ENCODE results near the gene FOXK1.

The FOXK1 gene

DNA sequence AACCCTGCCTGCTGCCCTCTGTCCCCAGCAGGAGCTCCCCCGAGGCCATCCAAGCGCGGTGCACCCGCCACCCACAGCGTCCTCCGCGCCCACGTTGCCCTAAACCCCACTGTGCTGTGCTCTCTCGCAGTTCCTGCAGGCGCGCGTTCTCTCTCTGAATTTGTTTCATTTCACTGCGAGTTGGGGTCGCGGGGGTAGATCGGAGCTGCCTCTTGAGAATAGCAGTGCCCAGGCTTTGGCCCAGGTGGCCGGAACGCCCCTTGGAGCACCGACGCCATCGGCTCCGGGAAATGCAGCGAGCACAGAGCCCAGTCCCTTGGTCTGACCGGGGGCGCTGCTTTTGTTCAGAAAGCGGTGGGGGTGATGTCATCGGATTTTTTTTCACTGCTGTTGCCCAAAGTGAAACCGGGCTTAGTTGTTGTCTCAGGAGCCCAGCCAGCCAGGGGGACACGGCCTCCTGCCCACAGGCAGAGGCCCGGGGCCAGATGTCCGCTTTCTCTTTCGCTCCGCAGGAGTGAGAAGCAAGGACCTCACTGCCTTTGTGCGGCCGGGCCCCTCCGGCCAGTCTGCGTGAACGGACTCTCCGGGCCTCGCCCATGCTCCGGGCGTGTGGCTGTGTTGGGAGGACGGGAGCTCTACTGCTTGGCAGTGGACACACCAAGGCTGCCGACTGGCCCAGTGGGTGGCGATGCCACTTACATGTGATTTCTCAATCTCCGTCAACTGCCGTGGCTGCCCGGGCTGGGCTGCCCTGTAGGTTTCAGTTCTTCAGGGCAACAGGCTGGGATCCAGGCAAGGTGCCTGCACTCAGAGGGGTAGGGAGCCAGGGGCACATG is 43.1 kb downstream of the FOXK1 start:
- no peaks in the 10 kb centered on the region for H3K9me3 ChIP-seq (ENCODE audit: control insufficient read depth, insufficient read depth, low read depth, low read length)
- H3K9ac ChIP-seq (ENCODE audit: low read length) = peak overlapping the region; percentile 43
- H3K27ac ChIP-seq (ENCODE audit: low read depth, low read length) = no peak overlapping the region; the same call in 1 of the 2 replicates

GRCh38 chr7:4725850-4726450 is 43.9 kb downstream of the FOXK1 start:
- Histone ChIP-seq H3K36me3 (ENCODE audit: control insufficient read depth, insufficient read depth, low read length) (no peaks in the 10 kb centered on the region), H3K27me3 (ENCODE audit: control insufficient read depth, insufficient read depth, low read length) (no peaks in the 10 kb centered on the region), H3K9me3 (ENCODE audit: control insufficient read depth, insufficient read depth, low read depth, low read length) (no peaks in the 10 kb centered on the region), H3K9ac (ENCODE audit: low read length) (no peak overlapping the region), H3K4me1 (ENCODE audit: control insufficient read depth, insufficient read depth, low read length) (peaks cover 22% of the 10 kb centered on the region; the same call in 1 of the 2 replicates), H3K27ac (ENCODE audit: low read depth, low read length) (no peak overlapping the region), H3K4me3 (ENCODE audit: low read depth, low read length) (no peak overlapping the region)

More for the DNA sequence above, 43.1 kb downstream of the FOXK1 start:
- H3K36me3 ChIP-seq (ENCODE audit: control insufficient read depth, insufficient read depth, low read length) = no peaks in the 10 kb centered on the region
- H3K4me1 ChIP-seq (ENCODE audit: control insufficient read depth, insufficient read depth, low read length) = peaks cover 19% of the 10 kb centered on the region; the same call in 1 of the 2 replicates
- H3K4me3 ChIP-seq (ENCODE audit: low read depth, low read length) = peak overlapping the region; percentile 43; the same call in 1 of the 2 replicates
- no peaks in the 10 kb centered on the region for H3K27me3 ChIP-seq (ENCODE audit: control insufficient read depth, insufficient read depth, low read length)

DNA sequence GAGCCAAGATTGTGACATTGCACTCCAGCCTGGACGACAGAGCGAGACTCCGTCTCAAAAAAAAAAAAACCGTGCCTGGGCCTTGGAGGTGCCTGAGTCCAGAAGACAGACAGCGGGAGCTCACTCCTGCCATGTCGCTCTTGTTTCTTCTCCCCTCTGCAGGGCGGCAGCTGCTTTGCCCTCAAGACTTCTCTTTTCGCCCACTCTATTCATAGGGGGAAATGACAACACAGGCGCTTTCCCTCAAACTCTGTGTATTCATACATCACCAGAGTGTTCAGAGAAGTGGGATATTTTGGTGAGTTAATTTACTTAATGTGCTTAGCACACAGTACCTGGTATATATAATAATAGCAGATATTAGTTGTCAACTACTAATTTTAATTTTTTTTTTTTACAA is 44.5 kb downstream of the FOXK1 start:
- Histone ChIP-seq H3K4me3 (ENCODE audit: low read depth, low read length) (no peak overlapping the region), H3K9ac (ENCODE audit: low read length) (no peak overlapping the region), H3K27me3 (ENCODE audit: control insufficient read depth, insufficient read depth, low read length) (no peaks in the 10 kb centered on the region), H3K36me3 (ENCODE audit: control insufficient read depth, insufficient read depth, low read length) (no peaks in the 10 kb centered on the region), H3K4me1 (ENCODE audit: control insufficient read depth, insufficient read depth, low read length) (peaks cover 22% of the 10 kb centered on the region; the same call in 1 of the 2 replicates), H3K27ac (ENCODE audit: low read depth, low read length) (no peak overlapping the region), H3K9me3 (ENCODE audit: control insufficient read depth, insufficient read depth, low read depth, low read length) (no peaks in the 10 kb centered on the region)

GRCh38 chr7:4727914-4728705 is 46.0 kb downstream of the FOXK1 start:
- no peak overlapping the region for H3K9ac ChIP-seq (ENCODE audit: low read length)
- H3K27ac ChIP-seq (ENCODE audit: low read depth, low read length) = no peak overlapping the region

DNA sequence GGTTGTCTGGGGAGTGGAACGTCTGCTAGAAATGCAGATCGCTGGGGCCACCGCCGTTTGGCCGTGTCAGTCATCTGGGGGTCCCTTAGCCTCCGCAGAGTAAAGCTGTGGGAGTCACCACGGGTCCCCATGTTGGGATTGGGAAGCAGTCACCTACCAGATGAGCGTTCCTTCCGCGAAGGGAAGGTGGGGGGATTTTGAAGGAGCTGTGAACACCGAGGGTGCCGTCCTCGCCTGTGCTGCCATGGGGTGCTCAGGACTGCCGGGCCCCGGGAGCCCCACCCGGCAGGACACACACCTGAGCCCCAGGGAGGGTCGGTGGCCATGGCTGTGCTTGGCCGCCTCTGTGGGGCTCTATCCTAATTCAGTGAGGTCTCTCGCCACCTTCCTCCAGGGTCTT is 47.2 kb downstream of the FOXK1 start:
- no peaks in the 10 kb centered on the region for H3K36me3 ChIP-seq (ENCODE audit: control insufficient read depth, insufficient read depth, low read length)
- H3K4me3 ChIP-seq (ENCODE audit: low read depth, low read length) = no peak overlapping the region
- no peaks in the 10 kb centered on the region for H3K9me3 ChIP-seq (ENCODE audit: control insufficient read depth, insufficient read depth, low read depth, low read length)
- H3K27me3 ChIP-seq (ENCODE audit: control insufficient read depth, insufficient read depth, low read length) = no peaks in the 10 kb centered on the region
- peaks cover 22% of the 10 kb centered on the region; the same call in 1 of the 2 replicates for H3K4me1 ChIP-seq (ENCODE audit: control insufficient read depth, insufficient read depth, low read length)
- H3K9ac ChIP-seq (ENCODE audit: low read length) = no peak overlapping the region
- H3K27ac ChIP-seq (ENCODE audit: low read depth, low read length) = no peak overlapping the region

More at GRCh38 chr7:4727914-4728705, 46.0 kb downstream of the FOXK1 start:
- H3K9me3 ChIP-seq (ENCODE audit: control insufficient read depth, insufficient read depth, low read depth, low read length) = no peaks in the 10 kb centered on the region
- H3K4me1 ChIP-seq (ENCODE audit: control insufficient read depth, insufficient read depth, low read length) = peaks cover 22% of the 10 kb centered on the region; the same call in 1 of the 2 replicates
- H3K4me3 ChIP-seq (ENCODE audit: low read depth, low read length) = no peak overlapping the region
- no peaks in the 10 kb centered on the region for H3K27me3 ChIP-seq (ENCODE audit: control insufficient read depth, insufficient read depth, low read length)
- H3K36me3 ChIP-seq (ENCODE audit: control insufficient read depth, insufficient read depth, low read length) = no peaks in the 10 kb centered on the region

GRCh38 chr7:4730276-4730675 is 48.2 kb downstream of the FOXK1 start:
- Histone ChIP-seq H3K9me3 (ENCODE audit: control insufficient read depth, insufficient read depth, low read depth, low read length) (no peaks in the 10 kb centered on the region), H3K36me3 (ENCODE audit: control insufficient read depth, insufficient read depth, low read length) (no peaks in the 10 kb centered on the region), H3K4me3 (ENCODE audit: low read depth, low read length) (no peak overlapping the region), H3K9ac (ENCODE audit: low read length) (no peak overlapping the region), H3K4me1 (ENCODE audit: control insufficient read depth, insufficient read depth, low read length) (peaks cover 14% of the 10 kb centered on the region; the same call in 1 of the 2 replicates), H3K27ac (ENCODE audit: low read depth, low read length) (no peak overlapping the region), H3K27me3 (ENCODE audit: control insufficient read depth, insufficient read depth, low read length) (no peaks in the 10 kb centered on the region)

DNA sequence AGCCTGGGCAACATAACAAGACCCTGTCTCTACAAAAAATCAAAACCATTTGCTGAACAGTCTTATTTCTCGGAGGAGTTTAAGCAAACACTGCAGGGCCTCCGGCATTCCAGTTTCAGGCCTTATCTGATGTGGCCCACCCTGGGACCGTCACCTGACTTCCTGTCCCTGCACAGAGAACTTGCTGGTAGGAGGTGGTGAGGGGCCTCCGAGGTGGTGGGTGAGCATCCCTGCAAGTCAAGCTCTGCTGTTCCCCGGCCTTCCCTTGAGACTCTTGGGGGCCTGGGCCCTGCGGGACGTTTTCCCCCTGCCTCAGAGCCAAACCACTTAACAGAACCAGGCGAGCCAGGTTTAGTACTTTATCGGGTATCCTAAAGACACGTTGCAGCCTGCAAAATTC is 48.9 kb downstream of the FOXK1 start:
- H3K9ac ChIP-seq (ENCODE audit: low read length) = no peak overlapping the region

GRCh38 chr7:4731803-4732202 is 49.7 kb downstream of the FOXK1 start:
- H3K9me3 ChIP-seq (ENCODE audit: control insufficient read depth, insufficient read depth, low read depth, low read length) = no peaks in the 10 kb centered on the region
- H3K4me1 ChIP-seq (ENCODE audit: control insufficient read depth, insufficient read depth, low read length) = peaks cover 9% of the 10 kb centered on the region; the same call in 1 of the 2 replicates
- no peaks in the 10 kb centered on the region for H3K27me3 ChIP-seq (ENCODE audit: control insufficient read depth, insufficient read depth, low read length)
- no peak overlapping the region for H3K27ac ChIP-seq (ENCODE audit: low read depth, low read length)
- H3K36me3 ChIP-seq (ENCODE audit: control insufficient read depth, insufficient read depth, low read length) = no peaks in the 10 kb centered on the region
- H3K9ac ChIP-seq (ENCODE audit: low read length) = no peak overlapping the region
- H3K4me3 ChIP-seq (ENCODE audit: low read depth, low read length) = no peak overlapping the region

More for the DNA sequence above, 48.9 kb downstream of the FOXK1 start:
- no peaks in the 10 kb centered on the region for H3K9me3 ChIP-seq (ENCODE audit: control insufficient read depth, insufficient read depth, low read depth, low read length)
- H3K36me3 ChIP-seq (ENCODE audit: control insufficient read depth, insufficient read depth, low read length) = no peaks in the 10 kb centered on the region
- no peak overlapping the region for H3K4me3 ChIP-seq (ENCODE audit: low read depth, low read length)
- peaks cover 7% of the 10 kb centered on the region; the same call in 1 of the 2 replicates for H3K4me1 ChIP-seq (ENCODE audit: control insufficient read depth, insufficient read depth, low read length)
- H3K27me3 ChIP-seq (ENCODE audit: control insufficient read depth, insufficient read depth, low read length) = no peaks in the 10 kb centered on the region
- no peak overlapping the region for H3K27ac ChIP-seq (ENCODE audit: low read depth, low read length)

GRCh38 chr7:4733936-4734528 is 51.9 kb downstream of the FOXK1 start:
- Histone ChIP-seq H3K36me3 (ENCODE audit: control insufficient read depth, insufficient read depth, low read length) (no peaks in the 10 kb centered on the region), H3K4me1 (ENCODE audit: control insufficient read depth, insufficient read depth, low read length) (peaks cover 21% of the 10 kb centered on the region), H3K9me3 (ENCODE audit: control insufficient read depth, insufficient read depth, low read depth, low read length) (no peaks in the 10 kb centered on the region), H3K27ac (ENCODE audit: low read depth, low read length) (no peak overlapping the region), H3K9ac (ENCODE audit: low read length) (no peak overlapping the region), H3K27me3 (ENCODE audit: control insufficient read depth, insufficient read depth, low read length) (peaks cover under 1% of the 10 kb centered on the region; the same call in 1 of the 2 replicates), H3K4me3 (ENCODE audit: low read depth, low read length) (no peak overlapping the region)

DNA sequence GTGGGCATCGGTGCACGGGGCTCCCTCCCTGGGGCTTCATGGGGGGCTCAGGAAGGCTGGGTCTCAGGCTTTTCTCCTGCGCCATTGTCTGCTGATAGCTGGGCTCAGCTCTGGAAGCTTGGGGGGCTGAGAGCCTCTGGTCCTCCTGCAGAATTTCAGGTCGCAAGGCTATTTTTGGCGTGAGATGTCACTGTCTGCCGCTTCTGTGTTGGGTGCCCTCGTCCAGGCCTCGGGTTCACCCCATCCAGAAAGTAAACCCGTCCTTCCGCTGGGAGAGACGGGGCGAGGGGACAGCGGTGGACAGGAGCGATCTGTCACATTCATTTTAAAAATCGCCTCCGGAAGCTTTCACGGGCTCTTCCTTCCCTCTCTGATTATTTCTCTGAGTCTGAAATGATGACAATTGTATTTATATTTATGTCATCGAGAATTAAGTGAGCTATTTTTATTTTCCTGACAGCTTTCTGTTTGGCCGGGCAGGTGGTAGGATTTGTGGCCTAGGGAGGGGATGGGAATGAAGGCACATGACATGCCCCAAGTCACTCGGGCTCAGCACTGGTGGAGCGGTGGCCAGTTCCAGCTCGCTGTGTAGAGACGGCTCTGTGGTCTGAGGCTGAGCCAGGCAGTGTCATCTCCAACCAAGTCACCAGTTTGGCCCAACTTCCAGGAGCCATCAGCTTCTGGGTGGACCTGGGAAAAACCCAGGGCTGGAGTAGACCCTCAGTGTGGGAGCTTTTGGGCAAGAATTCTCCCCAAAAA is 52.7 kb downstream of the FOXK1 start:
- peaks cover 28% of the 10 kb centered on the region for H3K4me1 ChIP-seq (ENCODE audit: control insufficient read depth, insufficient read depth, low read length)
- H3K9ac ChIP-seq (ENCODE audit: low read length) = no peak overlapping the region
- H3K4me3 ChIP-seq (ENCODE audit: low read depth, low read length) = no peak overlapping the region
- H3K27ac ChIP-seq (ENCODE audit: low read depth, low read length) = no peak overlapping the region
- no peaks in the 10 kb centered on the region for H3K9me3 ChIP-seq (ENCODE audit: control insufficient read depth, insufficient read depth, low read depth, low read length)
- H3K36me3 ChIP-seq (ENCODE audit: control insufficient read depth, insufficient read depth, low read length) = no peaks in the 10 kb centered on the region
- H3K27me3 ChIP-seq (ENCODE audit: control insufficient read depth, insufficient read depth, low read length) = peaks cover 8% of the 10 kb centered on the region
